Measurements from ENCODE around the gene DCAF17.

- no peak for TF ChIP-seq CTCF (IDR thresholded peaks at IDR 0.05)
- no peak for TF ChIP-seq POLR2A (IDR thresholded peaks at IDR 0.05)
- TF ChIP-seq EP300 (IDR thresholded peaks at IDR 0.05): no peak
Measured at GRCh38 chr2:171522788-171523087, 88.7 kb downstream of the DCAF17 start.

All from ovary (tissue), 3 donors.